Thymus (tissue), 11 donors: Measurements from ENCODE around the gene FILIP1L. TPM values are rescaled to one million over a fixed set of nuclear protein-coding genes. Genes with fewer than 3 reads are reported as not detected.

ENCODE experiments used
- DNase-seq, 9 donors: peaks; one replicate each; pipeline ENCODE4 v3.0.0-alpha.2; 2013; ENCODE audit warnings: low spot score in 9 of 9, low read depth in 6 of 9, missing footprints in 1 of 9
- H3K27ac ChIP-seq, 2 donors: one replicate each; pipeline ENCODE4 v1.5.1; 2013; ENCODE audit warnings: control low read depth in 1 of 2, low read depth in 1 of 2, low read length in 1 of 2, mild to moderate bottlenecking in 1 of 2, moderate library complexity in 1 of 2
- H3K27me3 ChIP-seq, 2 donors: one replicate each; pipeline ENCODE4 v1.5.1; 2013; ENCODE audit warnings: low read length in 1 of 2; ENCODE audit not compliant: control insufficient read depth in 2 of 2, insufficient read depth in 1 of 2
- H3K36me3 ChIP-seq, 2 donors: one replicate each; pipeline ENCODE4 v1.5.1; 2013; ENCODE audit warnings: low read length in 1 of 2, mild to moderate bottlenecking in 1 of 2, moderate library complexity in 1 of 2; ENCODE audit not compliant: control insufficient read depth in 2 of 2, insufficient read depth in 2 of 2
- H3K4me1 ChIP-seq, 2 donors: one replicate each; pipeline ENCODE4 v1.5.1; 2013; ENCODE audit warnings: low read length in 2 of 2; ENCODE audit not compliant: control insufficient read depth in 2 of 2, insufficient read depth in 2 of 2
- H3K4me3 ChIP-seq, 2 donors: one replicate each; pipeline ENCODE4 v1.5.1; 2013; ENCODE audit warnings: low read length in 2 of 2, control low read depth in 1 of 2, mild to moderate bottlenecking in 1 of 2
- H3K9me3 ChIP-seq, 2 donors: one replicate each; pipeline ENCODE4 v1.5.1; 2013; ENCODE audit warnings: low read length in 1 of 2, mild to moderate bottlenecking in 1 of 2; ENCODE audit not compliant: control insufficient read depth in 2 of 2, insufficient read depth in 1 of 2
- WGBS: extraction: QIAGEN DNeasy Blood & Tissue Kit; methylation state at CpG from one replicate; pipeline ENCODE4 v1.1.7; 2013; 5-methylcytosine and 5-hydroxymethylcytosine counted together
- polyA plus RNA-seq: library from polyadenylated mRNA; stranded (reverse); fragments of 200-250 nt; gene quantifications from one replicate; pipeline ENCODE4 v1.2.3, GENCODE V29; 2013
- total RNA-seq: library from RNA; stranded (reverse); fragments of 120-200 nt; gene quantifications from one replicate; pipeline ENCODE4 v1.2.4, GENCODE V29; 2013
- donor health status: healthy.

Gene FILIP1L
- total and polyA plus RNA-seq, 2 donors = 6.6 to 15.5 TPM

- Histone ChIP-seq H3K9me3 (no peaks in the 10 kb centered on the region), H3K4me3 (no peak overlapping the region), H3K27ac (no peak overlapping the region), H3K36me3 (no peaks in the 10 kb centered on the region), H3K4me1 (no peaks in the 10 kb centered on the region), H3K27me3 (no peaks in the 10 kb centered on the region)
- no peak for DNase-seq
Observed at GRCh38 chr3:99918715-99919114, 195.6 kb downstream of the FILIP1L start.

- no peaks in the 10 kb centered on the region for H3K36me3 ChIP-seq
- no peak overlapping the region for H3K27ac ChIP-seq
- no peaks in the 10 kb centered on the region for H3K27me3 ChIP-seq
- no peaks in the 10 kb centered on the region for H3K4me1 ChIP-seq
- H3K4me3 ChIP-seq = no peak overlapping the region
- WGBS = 96% methylated on average over 3 of the region's 3 CpGs
- H3K9me3 ChIP-seq = no peaks in the 10 kb centered on the region
- no peak for DNase-seq
Observed at GRCh38 chr3:99915906-99916432, 198.3 kb downstream of the FILIP1L start.

- H3K36me3 ChIP-seq = no peaks in the 10 kb centered on the region
- 86% methylated on average over 3 of the region's 3 CpGs for WGBS
- no peak overlapping the region for H3K4me3 ChIP-seq
- H3K27me3 ChIP-seq = no peaks in the 10 kb centered on the region
- H3K27ac ChIP-seq = no peak overlapping the region
- H3K9me3 ChIP-seq = no peaks in the 10 kb centered on the region
- no peak for DNase-seq
- H3K4me1 ChIP-seq = no peaks in the 10 kb centered on the region
Observed at GRCh38 chr3:99911433-99911832, 202.9 kb downstream of the FILIP1L start.

DNA sequence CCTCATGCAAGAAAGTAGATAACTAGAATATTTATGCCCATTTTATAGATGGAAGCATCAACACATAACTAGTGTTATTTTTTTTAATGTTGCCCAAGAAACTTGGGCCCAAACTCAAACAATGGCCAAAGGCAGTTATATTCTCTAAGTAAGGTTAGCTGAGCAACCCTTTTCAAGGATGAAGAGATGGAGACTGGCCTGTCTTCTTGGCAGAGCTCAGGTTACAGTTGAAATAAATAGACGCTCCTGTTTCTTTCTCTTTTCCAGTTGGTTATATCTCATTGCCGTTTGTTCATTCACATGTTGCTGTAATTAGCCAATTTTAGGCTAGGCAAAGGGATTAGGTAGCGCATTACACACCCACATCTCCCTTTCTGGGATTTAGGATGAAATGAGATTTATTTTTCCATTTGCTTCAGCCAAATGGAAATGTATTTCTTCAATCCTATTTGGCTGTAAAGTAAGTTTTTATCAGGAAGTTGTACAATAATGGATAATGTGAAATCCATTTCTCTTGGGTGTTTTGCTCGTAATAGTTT is 203.5 kb downstream of the FILIP1L start:
- H3K4me1 ChIP-seq = no peaks in the 10 kb centered on the region
- H3K9me3 ChIP-seq = no peaks in the 10 kb centered on the region
- no peaks in the 10 kb centered on the region for H3K27me3 ChIP-seq
- no peak overlapping the region for H3K27ac ChIP-seq
- H3K4me3 ChIP-seq = no peak overlapping the region
- H3K36me3 ChIP-seq = no peaks in the 10 kb centered on the region
- WGBS = 96% methylated on average over 4 of the region's 4 CpGs
- DNase-seq = no peak

GRCh38 chr3:99909714-99910495 is 204.4 kb downstream of the FILIP1L start:
- no peak overlapping the region for H3K4me3 ChIP-seq
- no peaks in the 10 kb centered on the region for H3K27me3 ChIP-seq
- no peak overlapping the region for H3K27ac ChIP-seq
- no peaks in the 10 kb centered on the region for H3K4me1 ChIP-seq
- no peak for DNase-seq
- no peaks in the 10 kb centered on the region for H3K9me3 ChIP-seq
- no peaks in the 10 kb centered on the region for H3K36me3 ChIP-seq
- WGBS = 97% methylated on average over 3 of the region's 3 CpGs

- Histone ChIP-seq H3K4me1 (no peaks in the 10 kb centered on the region), H3K9me3 (no peaks in the 10 kb centered on the region), H3K4me3 (no peak overlapping the region), H3K27me3 (no peaks in the 10 kb centered on the region), H3K27ac (no peak overlapping the region), H3K36me3 (no peaks in the 10 kb centered on the region)
- WGBS = 94% methylated on average over 2 of the region's 2 CpGs
- no peak for DNase-seq
Observed at GRCh38 chr3:99907959-99908544, 206.2 kb downstream of the FILIP1L start.

DNA sequence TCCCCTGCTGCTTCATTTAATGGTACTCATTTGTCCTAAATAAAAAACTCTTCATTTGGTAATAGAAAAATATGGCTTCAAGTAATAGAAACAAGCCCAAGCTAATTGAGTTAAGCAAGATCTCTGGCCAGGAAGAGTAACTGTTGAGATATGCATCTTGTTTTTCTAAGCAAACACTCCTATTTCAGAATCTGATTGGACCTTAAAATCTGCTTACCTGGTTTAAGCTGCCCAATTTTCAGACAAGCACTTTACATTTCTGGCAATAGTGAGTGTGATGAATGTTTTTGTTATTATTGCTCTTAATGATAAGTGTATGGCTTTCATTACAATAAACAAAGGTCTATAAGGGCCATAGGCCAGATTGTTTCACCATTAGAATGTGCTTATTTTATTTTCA is 210.4 kb downstream of the FILIP1L start:
- Histone ChIP-seq H3K27ac (no peak overlapping the region), H3K27me3 (no peaks in the 10 kb centered on the region), H3K36me3 (no peaks in the 10 kb centered on the region), H3K4me3 (no peak overlapping the region), H3K9me3 (no peaks in the 10 kb centered on the region), H3K4me1 (no peaks in the 10 kb centered on the region)
- DNase-seq = no peak

DNA sequence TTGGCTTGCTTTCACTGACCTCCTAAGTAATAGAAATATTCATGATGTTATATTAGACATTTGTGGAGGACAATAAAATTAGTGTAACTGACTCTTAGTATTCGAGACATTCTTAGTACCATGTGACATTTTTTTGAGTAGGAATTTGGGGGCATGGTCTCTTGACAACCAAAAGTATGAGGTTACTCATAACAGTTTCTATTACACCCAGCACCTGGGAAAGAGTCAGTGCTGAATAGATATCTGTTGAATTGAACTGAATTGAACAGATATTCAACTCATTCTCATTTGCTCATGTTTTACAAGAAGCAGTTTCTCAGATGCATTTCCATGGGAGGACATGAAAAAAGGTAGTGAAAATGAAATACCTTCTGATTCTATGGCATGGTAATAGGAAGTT is 212.2 kb downstream of the FILIP1L start:
- Histone ChIP-seq H3K27ac (no peak overlapping the region), H3K4me1 (no peaks in the 10 kb centered on the region), H3K4me3 (no peak overlapping the region), H3K27me3 (no peaks in the 10 kb centered on the region), H3K9me3 (no peaks in the 10 kb centered on the region), H3K36me3 (no peaks in the 10 kb centered on the region)
- 92% methylated on average over 1 of the region's 1 CpG for WGBS
- DNase-seq = no peak

- H3K4me3 ChIP-seq = no peak overlapping the region
- WGBS = 89% methylated on average over 6 of the region's 6 CpGs
- H3K36me3 ChIP-seq = no peaks in the 10 kb centered on the region
- no peak overlapping the region for H3K27ac ChIP-seq
- H3K9me3 ChIP-seq = no peaks in the 10 kb centered on the region
- H3K4me1 ChIP-seq = no peaks in the 10 kb centered on the region
- DNase-seq = no peak
- H3K27me3 ChIP-seq = no peaks in the 10 kb centered on the region
Observed at GRCh38 chr3:99901200-99901926, 212.9 kb downstream of the FILIP1L start.
